Vagina (tissue), 2 donors: ENCODE measurements around the gene NRP1. TPM values are rescaled to one million over a fixed set of nuclear protein-coding genes. Genes with fewer than 3 reads are reported as not detected.

Experiments
- DNase-seq, 2 donors: peaks; one replicate each; pipeline ENCODE4 v3.0.0-alpha.2; 2017; ENCODE audit errors: extremely low spot score in 2 of 2
- H3K27ac ChIP-seq: fragments of 200-600 bp; sonication (generic); one replicate; pipeline ENCODE4 v1.5.1; 2019
- H3K27me3 ChIP-seq: fragments of 200-600 bp; sonication (generic); one replicate; pipeline ENCODE4 v1.5.1; 2019
- H3K36me3 ChIP-seq, 2 donors: fragments of 200-600 bp; sonication (generic); one replicate each; pipeline ENCODE4 v1.5.1; 2017 to 2019
- H3K4me1 ChIP-seq: fragments of 200-600 bp; sonication (generic); one replicate; pipeline ENCODE4 v1.5.1; 2019
- H3K4me3 ChIP-seq, 2 donors: fragments of 200-600 bp; sonication (generic); 1 replicate in 1 of 2; 2 replicates in 1 of 2; pipeline ENCODE4 v1.5.1; 2016 to 2019
- H3K9me3 ChIP-seq: fragments of 200-600 bp; sonication (generic); one replicate; pipeline ENCODE4 v1.5.1; 2019
- CTCF ChIP-seq, 3 experiments: fragments of 450-650 bp in 2 of 3; fragments of 200-600 bp in 1 of 3; sonication (generic) in 1 of 3; IDR thresholded peaks; one replicate each; pipeline ENCODE4 v1.5.1; 2017 to 2019; ENCODE audit warnings: antibody characterized with exemption in 3 of 3, mild to moderate bottlenecking in 2 of 3, moderate library complexity in 2 of 3
- POLR2A ChIP-seq, 2 donors: fragments of 450-650 bp; IDR thresholded peaks; one replicate each; pipeline ENCODE4 v1.6.1; 2017; ENCODE audit warnings: antibody characterized with exemption in 2 of 2, mild to moderate bottlenecking in 2 of 2, moderate library complexity in 2 of 2
- POLR2AphosphoS5 ChIP-seq, 2 donors: sonication (generic); formaldehyde crosslinking; IDR thresholded peaks; one replicate each; pipeline ENCODE4 v1.9.0; 2017; ENCODE audit warnings: antibody characterized with exemption in 2 of 2, mild to moderate bottlenecking in 2 of 2, low read depth in 1 of 2; ENCODE audit not compliant: insufficient read depth in 1 of 2
- intact Hi-C: fragments of 100-400 bp; cut with DNase I; formaldehyde crosslinking; loops from one replicate; pipeline ENCODE4 v1.15.1; 2023
- total RNA-seq: library from RNA; depleted of rRNA; stranded (reverse); fragments of >200 nt; gene quantifications from one replicate; pipeline ENCODE4 v1.2.3, GENCODE V29; 2016

Gene NRP1
- total RNA-seq, 1 donor from 2014 or later: 52.5 TPM

GRCh38 chr10:33164060-33164709, 170.3 kb downstream of the NRP1 start:
- no peaks in the 10 kb centered on the region for H3K27me3 ChIP-seq
- intact Hi-C loops: no loop called here
- H3K36me3 ChIP-seq: no peaks in the 10 kb centered on the region
- H3K27ac ChIP-seq: no peak overlapping the region
- TF ChIP-seq POLR2A (IDR thresholded peaks at IDR 0.05): no peak
- no peak for TF ChIP-seq POLR2AphosphoS5 (IDR thresholded peaks at IDR 0.05; ENCODE audit: insufficient read depth in 1 of 2, low read depth in 1 of 2)
- no peak for TF ChIP-seq CTCF (IDR thresholded peaks at IDR 0.05)
- no peak for DNase-seq
- no peak overlapping the region for H3K4me3 ChIP-seq
- H3K4me1 ChIP-seq: no peaks in the 10 kb centered on the region
- no peaks in the 10 kb centered on the region for H3K9me3 ChIP-seq

GRCh38 chr10:33162248-33162575, 172.3 kb downstream of the NRP1 start:
- H3K9me3 ChIP-seq: no peaks in the 10 kb centered on the region
- H3K4me1 ChIP-seq: no peaks in the 10 kb centered on the region
- DNase-seq: no peak
- no peaks in the 10 kb centered on the region for H3K36me3 ChIP-seq
- no peak overlapping the region for H3K27ac ChIP-seq
- TF ChIP-seq CTCF (IDR thresholded peaks at IDR 0.05): no peak
- no peak for TF ChIP-seq POLR2A (IDR thresholded peaks at IDR 0.05)
- no peak for TF ChIP-seq POLR2AphosphoS5 (IDR thresholded peaks at IDR 0.05; ENCODE audit: insufficient read depth in 1 of 2, low read depth in 1 of 2)
- no peak overlapping the region for H3K4me3 ChIP-seq
- intact Hi-C loops: no loop called here
- H3K27me3 ChIP-seq: no peaks in the 10 kb centered on the region

- no peak for DNase-seq
- Histone ChIP-seq H3K27ac (no peak overlapping the region), H3K9me3 (no peaks in the 10 kb centered on the region)
Measured at GRCh38 chr10:33161550-33162247, 172.8 kb downstream of the NRP1 start.

GRCh38 chr10:33160151-33160550, 174.3 kb downstream of the NRP1 start:
- TF ChIP-seq POLR2AphosphoS5 (IDR thresholded peaks at IDR 0.05; ENCODE audit: insufficient read depth in 1 of 2, low read depth in 1 of 2): no peak
- no peak for TF ChIP-seq CTCF (IDR thresholded peaks at IDR 0.05)
- TF ChIP-seq POLR2A (IDR thresholded peaks at IDR 0.05): no peak
- no peaks in the 10 kb centered on the region for H3K27me3 ChIP-seq
- H3K9me3 ChIP-seq: no peaks in the 10 kb centered on the region
- H3K36me3 ChIP-seq: no peaks in the 10 kb centered on the region
- no peak overlapping the region for H3K4me3 ChIP-seq
- intact Hi-C loops: no loop called here
- no peak for DNase-seq
- no peak overlapping the region for H3K27ac ChIP-seq
- no peaks in the 10 kb centered on the region for H3K4me1 ChIP-seq

More at GRCh38 chr10:33161550-33162247, 172.8 kb downstream of the NRP1 start:
- H3K4me3 ChIP-seq: no peak overlapping the region
- intact Hi-C loops: no loop called here
- no peak for TF ChIP-seq CTCF (IDR thresholded peaks at IDR 0.05)
- TF ChIP-seq POLR2AphosphoS5 (IDR thresholded peaks at IDR 0.05; ENCODE audit: insufficient read depth in 1 of 2, low read depth in 1 of 2): no peak
- TF ChIP-seq POLR2A (IDR thresholded peaks at IDR 0.05): no peak
- no peaks in the 10 kb centered on the region for H3K36me3 ChIP-seq
- H3K4me1 ChIP-seq: no peaks in the 10 kb centered on the region
- no peaks in the 10 kb centered on the region for H3K27me3 ChIP-seq

GRCh38 chr10:33157103-33157502, 177.4 kb downstream of the NRP1 start:
- intact Hi-C loops: no loop called here
- H3K27ac ChIP-seq: no peak overlapping the region
- H3K4me1 ChIP-seq: no peaks in the 10 kb centered on the region
- H3K36me3 ChIP-seq: no peaks in the 10 kb centered on the region
- H3K9me3 ChIP-seq: no peaks in the 10 kb centered on the region
- TF ChIP-seq POLR2AphosphoS5 (IDR thresholded peaks at IDR 0.05; ENCODE audit: insufficient read depth in 1 of 2, low read depth in 1 of 2): no peak
- no peak for TF ChIP-seq POLR2A (IDR thresholded peaks at IDR 0.05)
- no peak for TF ChIP-seq CTCF (IDR thresholded peaks at IDR 0.05)
- no peak overlapping the region for H3K4me3 ChIP-seq
- no peaks in the 10 kb centered on the region for H3K27me3 ChIP-seq
- DNase-seq: peak in 1 of 2 donors; percentile 18
